Measurements from ENCODE around the gene SLC1A2.

DNA sequence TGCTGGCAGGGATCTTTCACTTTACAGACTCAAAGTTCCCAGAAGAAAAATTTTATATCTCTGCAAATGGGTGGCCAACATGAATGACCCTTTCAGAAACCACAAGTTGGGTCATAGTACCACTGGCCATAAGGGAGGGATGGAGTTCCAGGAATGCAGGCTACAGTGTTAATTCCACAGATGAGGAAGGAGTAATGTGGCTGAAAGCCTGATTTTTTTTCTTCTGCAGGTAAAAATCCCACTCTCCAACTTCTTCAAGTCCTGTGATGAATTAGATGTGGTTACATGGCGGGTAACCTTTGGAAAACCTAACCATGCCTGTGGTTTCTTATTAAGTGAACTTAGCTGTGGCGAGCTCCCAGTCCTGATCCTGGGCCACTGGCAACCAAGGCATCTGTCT is 103.2 kb downstream of the SLC1A2 start:
- TF ChIP-seq, protein P1, sequence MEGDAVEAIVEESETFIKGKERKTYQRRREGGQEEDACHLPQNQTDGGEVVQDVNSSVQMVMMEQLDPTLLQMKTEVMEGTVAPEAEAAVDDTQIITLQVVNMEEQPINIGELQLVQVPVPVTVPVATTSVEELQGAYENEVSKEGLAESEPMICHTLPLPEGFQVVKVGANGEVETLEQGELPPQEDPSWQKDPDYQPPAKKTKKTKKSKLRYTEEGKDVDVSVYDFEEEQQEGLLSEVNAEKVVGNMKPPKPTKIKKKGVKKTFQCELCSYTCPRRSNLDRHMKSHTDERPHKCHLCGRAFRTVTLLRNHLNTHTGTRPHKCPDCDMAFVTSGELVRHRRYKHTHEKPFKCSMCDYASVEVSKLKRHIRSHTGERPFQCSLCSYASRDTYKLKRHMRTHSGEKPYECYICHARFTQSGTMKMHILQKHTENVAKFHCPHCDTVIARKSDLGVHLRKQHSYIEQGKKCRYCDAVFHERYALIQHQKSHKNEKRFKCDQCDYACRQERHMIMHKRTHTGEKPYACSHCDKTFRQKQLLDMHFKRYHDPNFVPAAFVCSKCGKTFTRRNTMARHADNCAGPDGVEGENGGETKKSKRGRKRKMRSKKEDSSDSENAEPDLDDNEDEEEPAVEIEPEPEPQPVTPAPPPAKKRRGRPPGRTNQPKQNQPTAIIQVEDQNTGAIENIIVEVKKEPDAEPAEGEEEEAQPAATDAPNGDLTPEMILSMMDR (IDR thresholded peaks at IDR 0.05) = no peak
- TF ChIP-seq POLR2A (IDR thresholded peaks at IDR 0.05) = no peak
